GM12801 (cell line): ENCODE results near the gene C17orf58.

Experiments
- CTCF ChIP-seq: IDR thresholded peaks from one replicate; pipeline ENCODE4 v1.5.1; 2011; ENCODE audit warnings: control low read depth; ENCODE audit not compliant: insufficient read length; ENCODE audit errors: extremely low read depth

Gene C17orf58

GRCh38 chr17:67947325-67947813 lies 48.9 kb downstream of the C17orf58 start:
- TF ChIP-seq CTCF: no peak

- TF ChIP-seq CTCF: no peak
Measured at GRCh38 chr17:67946513-67946912, 49.8 kb downstream of the C17orf58 start.

- no peak for TF ChIP-seq CTCF
Measured at GRCh38 chr17:67944035-67944434, 52.2 kb downstream of the C17orf58 start.

GRCh38 chr17:67942810-67943209 lies 53.5 kb downstream of the C17orf58 start:
- no peak for TF ChIP-seq CTCF
